Limb (tissue), 2 donors: ENCODE data around the gene ACTN2.

Experiments used
- DNase-seq, 2 donors: peaks; one replicate each; pipeline ENCODE4 v3.0.0-alpha.2; 2016; ENCODE audit errors: extremely low spot score in 2 of 2

ACTN2 gene

DNA sequence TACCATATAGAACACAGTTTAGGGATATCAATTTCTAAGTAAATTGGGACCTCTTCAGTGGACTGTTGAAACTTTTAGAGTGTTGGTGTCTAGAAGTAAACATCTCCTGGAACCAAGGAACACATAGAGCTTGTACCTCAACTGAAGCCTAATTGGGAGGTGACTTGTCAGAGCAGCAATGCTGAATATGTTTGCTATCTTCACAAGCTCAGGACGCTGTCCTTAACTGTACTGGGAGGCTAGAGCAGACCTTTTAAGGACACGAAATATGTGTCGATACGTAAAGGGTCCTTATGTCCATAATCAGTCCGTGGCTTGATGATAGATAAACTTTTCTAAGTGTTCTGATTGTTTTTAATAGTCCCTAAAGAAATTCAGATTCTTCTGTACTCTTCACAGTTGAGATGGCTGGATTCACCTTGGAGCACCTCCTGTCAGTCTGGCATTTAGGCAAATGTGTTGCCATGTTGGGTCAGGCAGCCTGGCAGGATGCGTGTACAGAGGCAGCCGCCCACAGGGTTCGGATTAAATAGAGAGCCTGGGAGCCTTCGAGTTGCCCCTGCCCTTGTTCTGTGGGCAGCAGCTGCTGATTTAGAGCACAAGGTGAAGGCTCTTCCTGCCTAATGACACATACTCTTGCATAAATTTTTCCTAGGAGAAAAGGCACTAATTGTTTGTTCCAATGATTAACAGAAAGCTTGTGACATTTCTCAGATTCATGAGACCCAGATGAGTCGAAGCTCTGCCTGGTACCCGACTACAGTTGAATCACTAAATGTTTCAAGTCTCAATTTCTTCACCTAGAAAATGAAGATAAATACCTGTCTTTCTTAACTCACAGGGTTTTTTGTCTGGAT, 3.6 kb downstream of the ACTN2 start:
- DNase-seq, result no peak

DNA sequence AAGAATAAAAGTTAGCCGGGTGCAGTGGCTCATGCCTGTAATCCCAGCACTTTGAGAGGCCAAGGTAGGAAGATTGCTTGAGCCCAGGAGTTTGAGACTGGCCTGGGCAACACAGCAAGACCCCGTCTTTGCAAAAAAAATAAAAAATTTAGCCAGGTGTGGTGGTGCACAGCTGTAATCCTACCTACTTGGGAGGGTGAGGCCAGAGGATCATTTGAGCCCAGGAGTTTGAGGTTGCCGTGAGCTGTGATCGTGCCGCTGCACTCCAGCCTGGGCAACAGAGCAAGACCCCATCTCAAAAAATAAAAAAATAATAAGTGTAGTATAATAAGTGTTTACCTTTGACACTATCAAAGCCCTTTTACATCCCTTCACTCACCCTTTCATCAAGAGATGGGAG, 5.0 kb downstream of the ACTN2 start:
- DNase-seq, result no peak

DNA sequence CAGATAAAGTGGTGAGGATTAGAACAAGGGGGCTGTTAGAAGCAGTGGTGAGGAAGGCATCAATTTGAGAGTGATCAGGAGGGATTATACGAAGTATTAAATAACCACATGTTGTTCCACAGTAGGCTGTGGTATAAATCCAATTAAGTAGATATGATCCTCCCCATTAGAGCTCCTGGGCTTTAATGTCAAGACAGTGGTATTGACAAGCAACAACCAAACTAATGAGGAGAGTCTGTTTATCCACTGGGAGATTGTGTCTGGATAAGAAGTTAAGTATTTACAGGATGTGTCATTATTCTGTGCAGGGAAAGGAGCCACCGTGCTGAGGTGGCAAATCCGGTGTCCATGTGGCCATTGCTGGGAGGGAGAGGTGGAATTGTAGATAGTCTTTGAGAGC, 5.8 kb downstream of the ACTN2 start:
- DNase-seq, result no peak

DNA sequence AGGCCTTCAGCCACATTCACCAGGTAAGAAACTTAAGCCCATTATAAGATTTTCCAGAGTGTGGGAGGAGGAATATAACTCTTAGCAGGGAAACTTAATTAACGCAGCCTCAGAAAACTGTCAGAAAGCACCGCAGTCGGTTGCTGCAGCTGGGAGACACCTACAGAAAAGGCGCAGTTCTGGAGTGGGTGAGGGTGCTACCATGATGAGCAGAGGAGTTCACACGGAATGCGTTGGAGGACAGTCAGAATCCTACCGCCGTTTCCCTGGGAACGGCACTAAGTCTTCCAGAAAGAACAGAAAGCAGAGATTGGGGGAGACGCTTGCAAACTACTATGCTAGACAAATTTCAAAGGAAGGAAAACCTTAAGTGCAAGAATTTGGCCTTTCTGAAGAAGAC, 6.4 kb downstream of the ACTN2 start:
- no peak for DNase-seq

DNA sequence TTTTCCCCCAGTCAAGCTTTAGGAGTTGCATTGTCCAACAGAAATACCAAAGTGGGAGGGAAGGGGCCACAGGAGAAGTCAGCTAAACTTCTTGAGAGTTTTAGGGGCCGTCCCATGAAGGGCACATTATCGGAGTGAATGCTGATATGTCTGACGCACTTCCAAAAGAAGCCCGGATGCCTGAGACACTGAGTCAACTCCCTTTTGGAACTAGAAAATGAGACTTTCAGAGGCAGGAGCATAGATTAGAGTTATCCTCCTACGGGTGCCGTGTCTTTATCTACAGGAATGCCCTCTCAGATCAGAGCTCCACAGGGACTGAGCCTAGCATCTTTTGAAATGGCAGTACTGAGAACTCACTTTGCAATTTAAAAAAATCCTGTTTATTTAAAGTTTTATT, 13.1 kb downstream of the ACTN2 start:
- DNase-seq, result no peak

DNA sequence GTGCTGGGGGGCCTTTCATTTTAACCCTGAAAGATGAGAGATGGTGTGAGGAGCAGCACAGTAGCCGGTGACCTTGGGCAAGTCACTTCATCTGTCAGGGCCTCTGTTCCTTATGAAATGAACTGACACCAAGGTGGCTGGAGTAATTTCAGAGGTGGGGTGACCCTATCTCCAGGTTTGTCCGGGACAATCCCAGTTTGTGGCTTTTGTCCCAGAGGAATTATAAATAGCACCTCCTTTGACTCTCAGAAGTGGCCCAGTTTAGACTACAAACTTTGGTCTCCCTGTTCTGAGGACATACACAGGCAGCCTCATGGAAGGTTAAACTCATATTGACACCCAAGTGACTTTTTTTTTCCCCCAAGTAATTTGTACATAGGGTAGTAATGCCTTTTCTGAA, 14.6 kb downstream of the ACTN2 start:
- DNase-seq, result no peak

DNA sequence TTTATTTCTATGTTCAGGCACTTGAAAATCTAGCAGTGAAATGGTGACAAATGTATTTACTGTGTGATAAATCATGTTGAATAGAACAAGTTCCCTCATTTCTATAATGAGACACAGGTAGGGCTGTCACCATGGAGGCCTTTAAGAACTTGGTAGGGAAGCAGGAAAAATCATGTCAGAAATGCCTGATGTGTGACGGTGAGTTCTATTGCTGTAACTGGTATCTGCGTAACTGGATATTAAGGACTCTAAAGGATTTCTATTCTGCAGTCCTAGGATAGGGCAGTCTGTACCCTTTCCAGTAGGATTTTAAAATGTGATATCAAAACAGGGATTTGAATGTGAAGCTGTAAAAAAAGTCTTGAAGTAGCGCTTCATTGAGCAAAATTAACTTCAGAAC, 15.5 kb downstream of the ACTN2 start:
- no peak for DNase-seq

DNA sequence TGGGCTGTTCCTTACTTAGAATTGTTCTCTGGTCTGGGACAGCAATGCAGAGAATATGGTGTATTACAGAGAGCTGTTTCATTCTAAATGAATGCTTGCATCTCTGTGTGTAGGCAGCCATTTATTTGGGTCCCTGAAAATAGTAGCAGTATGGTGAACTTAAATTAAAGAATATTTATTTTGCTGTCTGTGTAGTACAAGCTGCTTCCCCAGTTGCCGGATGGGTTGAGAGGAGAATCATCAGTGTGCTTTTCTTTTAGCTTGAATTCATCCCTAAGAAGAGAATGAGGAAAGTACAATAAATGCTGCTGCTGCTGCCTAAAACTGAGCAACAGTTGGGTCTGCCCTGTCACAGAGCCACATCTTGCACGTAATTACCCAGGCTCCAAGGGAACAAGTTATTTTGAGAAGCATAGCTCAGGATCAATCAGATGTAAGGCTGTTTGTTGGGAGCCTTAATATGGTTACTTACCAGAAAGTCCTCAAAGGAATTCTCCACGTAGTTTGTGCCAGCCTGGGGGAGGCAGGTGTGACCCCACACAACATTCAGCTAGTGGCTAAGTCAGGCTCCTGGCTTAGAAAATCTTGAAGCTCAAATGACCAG, 16.6 kb downstream of the ACTN2 start:
- DNase-seq, result no peak

DNA sequence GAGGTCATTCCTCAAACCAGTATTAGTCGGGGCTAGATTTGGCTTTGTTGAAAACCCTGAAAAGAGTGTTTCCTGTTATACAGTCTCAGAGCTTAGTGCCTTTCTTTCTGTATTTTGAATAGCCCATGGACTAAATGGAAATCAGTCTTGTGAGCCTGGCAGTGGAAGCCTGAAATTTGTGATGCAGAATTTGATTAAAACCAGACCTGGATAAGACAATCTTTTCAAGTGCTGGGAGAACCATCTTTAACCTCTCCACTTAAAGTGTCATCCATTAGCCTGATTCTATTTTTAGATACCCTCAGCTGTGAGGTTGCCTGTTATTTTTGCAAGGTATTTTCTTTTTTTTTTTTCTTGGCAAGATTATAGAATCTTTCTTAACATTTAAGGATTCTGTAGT, 19.5 kb downstream of the ACTN2 start:
- no peak for DNase-seq

DNA sequence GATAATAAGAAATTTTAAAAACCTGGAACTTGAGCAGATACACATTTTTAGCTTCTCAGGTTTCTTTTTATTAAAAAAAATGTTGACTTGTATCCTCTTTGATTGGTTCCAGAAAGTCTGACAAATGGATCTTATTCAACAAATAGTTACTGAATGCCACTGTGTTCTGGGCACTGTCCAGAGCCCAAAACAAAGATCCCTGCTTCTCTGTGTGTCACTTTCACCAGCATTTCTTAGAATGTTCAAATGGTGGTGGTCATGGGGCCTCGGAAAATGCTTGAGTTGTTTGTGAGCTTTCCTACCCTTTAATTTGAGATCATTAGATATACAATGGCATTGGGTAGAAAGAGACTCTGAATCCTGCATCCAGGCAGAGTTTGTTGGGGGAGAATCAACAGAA, 19.9 kb downstream of the ACTN2 start:
- DNase-seq, result no peak

DNA sequence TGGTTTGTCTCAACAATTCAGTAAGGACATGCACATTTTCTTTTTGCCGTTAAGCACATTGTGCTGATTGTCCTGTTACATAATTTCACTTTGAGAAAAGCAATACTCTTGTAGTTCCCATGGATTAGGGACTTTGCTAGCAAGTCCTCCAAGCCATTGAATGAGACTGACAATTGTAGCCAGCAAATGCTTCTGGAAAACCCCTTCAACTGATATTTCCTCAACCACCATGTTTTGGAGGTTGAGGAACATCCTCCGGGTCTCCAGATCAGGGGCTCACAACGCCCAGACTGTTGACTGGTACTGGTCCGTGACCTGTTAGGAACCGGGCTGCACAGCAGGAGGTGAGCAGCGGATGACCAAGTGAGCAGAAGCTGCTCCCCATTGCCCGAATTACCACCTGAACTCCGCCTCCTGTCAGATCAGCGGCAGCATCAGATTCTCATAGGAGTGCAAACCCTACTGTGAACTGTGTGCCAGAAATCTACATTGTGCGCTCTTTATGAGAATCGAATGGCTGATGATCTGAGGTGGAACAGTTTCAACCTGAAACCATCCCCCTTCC, 24.1 kb downstream of the ACTN2 start:
- no peak for DNase-seq

DNA sequence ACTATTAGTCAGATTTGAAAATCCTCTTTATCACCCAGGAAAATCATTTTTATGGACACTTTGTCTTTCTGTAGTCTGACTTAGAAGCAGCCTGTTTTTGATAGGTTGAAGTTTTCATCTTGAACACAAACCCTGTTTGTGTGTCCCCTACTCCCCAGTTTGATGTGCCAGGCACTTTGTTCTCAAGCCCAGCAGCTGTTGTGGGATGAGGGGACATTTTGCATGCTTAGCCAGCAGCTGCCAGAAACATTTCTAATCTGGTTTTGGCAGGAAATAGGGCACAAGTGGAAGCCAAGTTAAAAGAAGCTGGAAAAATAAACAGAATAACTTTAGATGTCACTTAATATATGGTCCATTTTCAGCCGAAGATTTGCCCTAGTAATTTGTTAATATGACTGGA, 29.9 kb downstream of the ACTN2 start:
- DNase-seq, result peak; percentile 37 to 75

DNA sequence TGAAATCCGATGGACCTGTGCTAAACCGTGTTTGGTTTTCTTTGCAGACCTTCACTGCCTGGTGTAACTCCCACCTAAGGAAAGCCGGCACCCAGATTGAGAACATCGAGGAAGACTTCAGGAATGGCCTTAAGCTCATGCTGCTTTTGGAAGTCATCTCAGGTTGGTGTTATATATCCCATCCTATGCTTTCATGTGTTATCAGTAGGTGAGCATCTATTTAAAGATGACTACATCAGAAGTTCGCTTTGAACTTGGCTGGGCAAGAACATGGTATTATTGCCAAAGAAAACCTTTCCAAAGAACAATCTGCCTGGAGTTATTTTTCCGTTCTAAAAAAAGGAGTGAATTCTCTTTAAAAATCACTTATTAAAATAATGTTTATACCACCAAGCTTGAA, 31.5 kb downstream of the ACTN2 start:
- DNase-seq, result no peak

DNA sequence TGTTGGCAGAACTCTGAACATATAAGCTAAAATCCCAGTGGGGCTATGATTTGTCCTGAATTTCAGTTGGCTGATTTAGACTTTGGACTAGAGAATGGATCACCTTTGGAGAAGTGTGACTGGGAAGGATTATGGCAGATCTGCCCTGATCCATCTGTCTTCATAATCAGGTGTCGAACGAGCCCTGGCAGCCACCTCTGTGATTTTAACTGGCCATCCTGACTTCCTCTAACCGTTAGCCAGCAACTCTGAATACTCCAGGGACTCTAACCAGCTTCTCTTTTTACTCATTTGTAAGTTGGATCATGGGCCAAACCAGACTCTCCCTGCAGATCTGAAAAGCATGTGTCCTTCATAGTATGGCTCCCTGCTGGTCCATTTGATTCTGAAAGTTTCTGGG, 32.0 kb downstream of the ACTN2 start:
- no peak for DNase-seq

DNA sequence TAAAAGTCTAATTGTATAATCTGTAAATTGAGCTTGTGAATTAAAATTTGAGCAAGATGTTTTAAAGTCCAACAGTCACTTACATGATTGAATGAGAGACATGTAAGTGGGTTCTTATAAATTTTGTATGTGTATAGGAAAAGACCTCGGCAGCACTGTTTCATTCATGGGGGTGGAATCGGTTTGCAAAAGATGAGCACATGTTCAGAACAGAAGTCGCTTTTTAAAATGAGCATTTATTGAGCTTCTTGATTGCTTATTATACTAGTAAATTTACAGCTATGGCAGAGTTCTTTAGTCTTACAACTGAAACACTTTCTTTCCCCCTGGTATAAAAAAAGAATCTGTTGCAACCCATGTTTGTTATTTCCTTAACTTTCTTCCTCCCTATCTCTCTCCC, 33.9 kb downstream of the ACTN2 start:
- DNase-seq, result no peak

DNA sequence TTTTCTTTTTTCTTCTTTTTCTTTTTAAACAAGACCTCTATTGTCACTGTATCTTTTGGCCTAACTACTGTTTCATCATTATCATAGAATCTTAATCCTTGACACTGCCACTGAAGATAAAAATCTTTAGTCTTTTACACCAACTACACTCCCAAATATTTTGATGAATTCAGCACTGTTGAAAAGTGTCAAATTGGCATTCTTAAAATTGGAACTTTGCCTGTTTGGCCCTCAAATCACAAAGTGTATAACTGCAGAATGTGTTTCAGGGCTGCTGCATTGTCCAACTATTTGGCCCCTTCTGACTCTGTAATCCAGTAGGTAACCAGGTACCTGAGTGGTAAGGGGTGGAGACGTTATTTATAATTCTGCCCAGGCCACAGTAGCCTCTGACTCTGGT, 34.3 kb downstream of the ACTN2 start:
- no peak for DNase-seq

DNA sequence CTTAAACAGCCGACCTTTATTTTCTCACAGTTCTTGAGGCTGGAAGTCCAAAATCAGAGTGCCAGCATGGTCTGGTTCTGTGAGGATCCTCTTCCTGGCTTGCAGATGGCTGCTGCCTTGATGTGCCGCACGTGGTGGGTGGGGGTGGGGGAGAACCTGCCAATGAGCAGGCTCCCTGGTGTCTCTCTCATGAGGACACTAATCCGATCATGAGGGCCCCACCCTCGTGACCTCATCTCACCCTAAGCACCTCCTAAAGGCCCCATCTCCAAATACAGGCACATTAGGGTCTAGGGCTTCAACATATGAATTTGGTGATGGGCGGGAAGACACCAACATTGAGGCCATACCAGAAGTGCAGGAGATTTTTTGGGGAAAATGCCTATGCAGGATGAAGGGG, 37.8 kb downstream of the ACTN2 start:
- DNase-seq, result no peak

DNA sequence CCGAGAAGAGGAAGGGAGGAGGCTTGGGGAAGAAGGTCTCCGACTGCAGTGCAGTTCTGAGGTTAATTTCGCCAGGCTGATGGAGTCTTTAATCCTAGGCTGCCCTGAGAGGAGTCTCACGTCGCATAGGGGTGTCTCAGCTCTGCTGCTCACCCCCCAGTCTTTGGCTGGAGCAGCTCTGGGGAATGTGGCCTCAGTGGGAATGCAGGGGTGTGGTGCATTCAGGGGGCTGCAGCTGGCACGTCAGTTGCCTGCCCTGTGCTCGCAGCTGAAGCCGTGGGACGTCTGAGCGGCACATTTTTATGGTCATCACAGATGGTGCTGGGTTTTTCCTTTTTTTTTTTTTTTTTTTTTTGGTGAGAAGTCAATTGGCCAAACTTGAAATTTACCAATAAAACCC, 38.2 kb downstream of the ACTN2 start:
- peak in 1 of 2 donors; percentile 46 for DNase-seq

DNA sequence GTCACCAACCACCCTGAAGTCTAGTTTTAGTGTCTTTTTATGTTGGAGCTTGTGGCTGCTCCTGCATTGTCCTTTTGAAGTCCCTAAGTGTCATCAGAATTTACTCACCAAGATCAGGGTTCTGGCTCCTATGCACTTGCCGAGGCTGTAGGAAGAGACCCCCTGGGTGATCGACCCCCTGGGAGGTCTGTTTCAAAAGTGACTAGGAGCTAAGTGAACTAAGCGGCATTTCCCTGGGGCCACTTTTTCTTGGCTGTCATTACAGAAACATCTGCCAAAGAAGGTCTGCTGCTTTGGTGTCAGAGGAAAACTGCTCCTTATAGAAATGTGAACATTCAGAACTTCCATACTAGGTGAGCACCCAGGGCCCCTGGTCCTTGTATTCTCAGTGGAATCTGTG, 39.4 kb downstream of the ACTN2 start:
- no peak for DNase-seq

DNA sequence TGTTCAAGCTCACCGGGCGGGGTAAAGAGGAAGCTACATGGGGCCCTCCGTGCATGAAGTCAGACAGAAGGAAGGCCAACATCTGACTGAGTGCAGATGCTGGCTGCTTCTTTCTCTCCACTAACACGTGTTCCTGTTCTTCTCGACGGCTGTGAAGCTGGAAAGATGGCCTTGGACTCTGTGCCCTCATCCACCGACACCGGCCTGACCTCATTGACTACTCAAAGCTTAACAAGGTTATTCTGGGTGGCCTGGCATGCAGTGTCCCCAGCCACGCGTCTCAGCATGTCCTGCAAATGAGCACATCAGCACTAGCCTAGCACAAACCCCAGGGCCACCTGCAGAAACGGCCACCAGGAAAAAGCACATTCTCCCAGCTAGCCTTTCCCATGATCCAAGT, 41.2 kb downstream of the ACTN2 start:
- no peak for DNase-seq

DNA sequence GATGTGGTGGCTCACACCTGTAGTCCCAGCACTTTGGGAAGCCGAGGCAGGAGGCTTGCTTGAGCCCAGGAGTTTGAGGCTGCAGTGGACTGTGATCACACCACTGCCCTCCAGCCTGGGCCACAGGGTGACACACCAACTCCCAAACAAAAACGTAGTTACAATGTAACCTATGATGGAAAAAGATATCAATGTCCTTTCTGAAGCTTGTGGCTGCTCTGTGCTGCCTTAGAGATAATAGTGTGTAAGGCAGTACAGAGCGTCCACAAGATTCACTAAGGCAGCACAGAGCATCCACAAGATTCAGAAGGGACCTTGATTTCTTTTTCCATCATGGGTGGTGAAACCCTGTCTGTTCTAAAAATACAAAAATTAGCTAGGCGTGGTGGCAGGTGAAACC, 42.5 kb downstream of the ACTN2 start:
- no peak for DNase-seq

DNA sequence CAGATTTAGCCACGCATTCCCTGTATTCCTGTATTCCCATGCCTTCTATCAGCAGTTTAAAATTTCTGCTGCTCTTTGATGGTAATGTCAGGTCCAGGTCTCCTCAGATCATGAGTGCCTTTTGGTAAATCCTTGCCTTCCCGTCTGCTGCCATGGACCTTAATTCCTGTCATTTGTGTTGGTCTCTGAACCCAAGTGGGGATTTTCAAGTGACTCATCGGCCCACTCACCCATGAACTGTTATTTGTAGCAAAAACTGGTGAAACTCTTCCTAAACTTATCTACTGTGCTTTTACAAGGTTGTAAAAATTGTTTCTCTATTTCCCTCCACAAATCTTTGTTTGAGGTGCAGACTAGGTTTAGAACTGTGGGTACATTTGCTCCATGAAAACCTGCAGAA, 47.4 kb downstream of the ACTN2 start:
- DNase-seq, result no peak

DNA sequence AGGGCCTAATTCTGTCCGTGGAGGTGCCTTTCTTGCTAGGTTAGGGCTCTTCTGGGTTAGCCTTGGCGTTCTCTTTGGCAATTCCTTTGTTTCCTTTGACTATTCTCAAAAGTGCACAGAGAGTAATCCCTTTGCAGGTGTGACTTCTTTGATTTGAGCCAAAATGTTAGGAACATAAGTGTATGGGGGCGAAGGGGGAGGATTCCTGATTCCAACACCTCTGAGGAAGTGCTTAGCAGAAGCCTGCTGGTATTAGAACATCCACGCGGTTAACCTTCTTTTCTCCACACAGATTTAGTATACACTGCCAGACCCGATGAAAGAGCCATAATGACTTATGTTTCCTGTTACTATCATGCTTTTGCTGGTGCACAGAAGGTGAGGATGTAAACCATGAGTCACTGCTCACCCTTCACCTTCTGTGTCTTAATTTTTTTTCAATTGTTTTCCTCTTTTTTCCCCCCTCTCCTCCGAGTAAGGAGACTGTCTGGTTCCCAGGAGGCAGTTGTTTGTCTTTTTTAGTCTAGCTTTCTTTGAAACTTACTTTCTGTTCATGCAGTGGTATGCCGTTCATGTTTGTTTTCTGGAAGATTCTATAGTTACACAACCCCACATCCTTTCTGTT, 48.0 kb downstream of the ACTN2 start:
- no peak for DNase-seq
